Adrenal gland (tissue), 5 donors: Measurements from ENCODE around the gene CD44.

Experiments
- CTCF ChIP-seq, 6 experiments: fragments of 450-650 bp in 4 of 6; fragments of 200-600 bp in 2 of 6; sonication (generic) in 1 of 6; IDR thresholded peaks; 1 replicate in 5 of 6; 2 replicates in 1 of 6; pipeline versions ENCODE4 v1.5.1 to v1.8.0; 2016 to 2021; ENCODE audit warnings: antibody characterized with exemption in 6 of 6, mild to moderate bottlenecking in 2 of 6, moderate library complexity in 1 of 6
- POLR2A ChIP-seq, 2 donors: fragments of 450-650 bp; IDR thresholded peaks; one replicate each; pipeline ENCODE4 v1.6.1; 2017; ENCODE audit warnings: antibody characterized with exemption in 2 of 2, mild to moderate bottlenecking in 2 of 2, moderate library complexity in 1 of 2
- donor health status: DM: no; HTN: no; CAD: no.

- no peak for TF ChIP-seq CTCF (IDR thresholded peaks at IDR 0.05)
- TF ChIP-seq POLR2A (IDR thresholded peaks at IDR 0.05): no peak
Measured at GRCh38 chr11:35109041-35109440, 29.9 kb upstream of the CD44 start.
